Neural progenitor cell (in vitro differentiated cells): ENCODE measurements around the gene MOGAT1. TPM values are rescaled to one million over a fixed set of nuclear protein-coding genes. Genes with fewer than 3 reads are reported as not detected.

ENCODE experiments used
- DNase-seq: peaks from one replicate; pipeline ENCODE4 v3.0.0-alpha.2; 2016; ENCODE audit warnings: low spot score
- H2AFZ ChIP-seq: fragments of 200-600 bp; sonication (generic); replicated peaks from 2 replicates; pipeline ENCODE4 v1.6.1; 2016; ENCODE audit warnings: antibody characterized with exemption
- H3F3A ChIP-seq: fragments of 200-600 bp; sonication (generic); 2 replicates; pipeline ENCODE4 v1.6.1; 2016; ENCODE audit warnings: antibody characterized with exemption, low read depth
- H3K27ac ChIP-seq: fragments of 200-600 bp; sonication (generic); 2 replicates; pipeline ENCODE4 v1.5.1; 2016; ENCODE audit warnings: mild to moderate bottlenecking
- H3K27me3 ChIP-seq: fragments of 200-600 bp; sonication (generic); 2 replicates; pipeline ENCODE4 v1.6.1; 2016; ENCODE audit warnings: mild to moderate bottlenecking, moderate library complexity
- H3K36me3 ChIP-seq: fragments of 200-600 bp; sonication (generic); 2 replicates; pipeline ENCODE4 v1.5.1; 2016
- H3K4me1 ChIP-seq: fragments of 200-600 bp; sonication (generic); 2 replicates; pipeline ENCODE4 v1.6.1; 2016; ENCODE audit warnings: mixed run types
- H3K4me2 ChIP-seq: fragments of 200-600 bp; sonication (generic); 2 replicates; pipeline ENCODE4 v1.6.1; 2016
- H3K4me3 ChIP-seq: fragments of 200-600 bp; sonication (generic); 2 replicates; pipeline ENCODE4 v1.5.1; 2016
- H3K79me2 ChIP-seq: fragments of 200-600 bp; sonication (generic); 2 replicates; pipeline ENCODE4 v1.6.1; 2016; ENCODE audit warnings: low read depth
- H3K9ac ChIP-seq: fragments of 200-600 bp; sonication (generic); 2 replicates; pipeline ENCODE4 v1.6.1; 2016
- H3K9me3 ChIP-seq: fragments of 200-600 bp; sonication (generic); 2 replicates; pipeline ENCODE4 v1.5.1; 2016; ENCODE audit warnings: low read depth
- H4K20me1 ChIP-seq: fragments of 200-600 bp; sonication (generic); 2 replicates; pipeline ENCODE4 v1.6.1; 2016; ENCODE audit warnings: low read depth
- H3K27ac Mint-ChIP-seq: 3 replicates; pipeline ENCODE4 v1.8.0; 2021; ENCODE audit warnings: mixed read lengths
- H3K27me3 Mint-ChIP-seq: 2 replicates; pipeline ENCODE4 v1.8.0; 2022; ENCODE audit warnings: low read depth, mild to moderate bottlenecking, inconsistent platforms, moderate library complexity, mixed read lengths; ENCODE audit not compliant: insufficient read depth
- H3K36me3 Mint-ChIP-seq: 3 replicates; pipeline ENCODE4 v1.8.0; 2021; ENCODE audit warnings: mixed read lengths
- H3K4me1 Mint-ChIP-seq: 3 replicates; pipeline ENCODE4 v1.8.0; 2021; ENCODE audit warnings: mixed read lengths
- H3K4me3 Mint-ChIP-seq: 3 replicates; pipeline ENCODE4 v1.8.0; 2021; ENCODE audit warnings: mild to moderate bottlenecking, moderate library complexity, mixed read lengths
- H3K9me3 Mint-ChIP-seq: 3 replicates; pipeline ENCODE4 v1.8.0; 2020; ENCODE audit warnings: mixed read lengths
- CTCF ChIP-seq: fragments of 200-600 bp; sonication (generic); IDR thresholded peaks from 2 replicates; pipeline ENCODE4 v1.5.1; 2017; ENCODE audit warnings: antibody characterized with exemption, mild to moderate bottlenecking
- EZH2 ChIP-seq: fragments of 200-600 bp; sonication (generic); IDR thresholded peaks from 2 replicates; pipeline ENCODE4 v1.6.1; 2017; ENCODE audit warnings: antibody characterized with exemption, mild to moderate bottlenecking, moderate library complexity
- EZH2phosphoT487 ChIP-seq: fragments of 200-600 bp; sonication (generic); IDR thresholded peaks from 2 replicates; pipeline ENCODE4 v1.6.1; 2017; ENCODE audit warnings: antibody characterized with exemption
- total RNA-seq: library from RNA; depleted of rRNA; stranded (reverse); fragments of >200 nt; gene quantifications from 2 replicates; pipeline ENCODE4 v1.2.3, GENCODE V29; 2015; ENCODE audit warnings: low replicate concordance

Gene MOGAT1
- total RNA-seq, 1 donor from 2014 or later: 2.0 TPM

- peaks cover 8% of the 10 kb centered on the region for H3K4me1 ChIP-seq
- peaks cover 8% of the 10 kb centered on the region for H3F3A ChIP-seq
- no peak overlapping the region for H3K4me3 ChIP-seq
- Mint-ChIP-seq H3K36me3 (peaks cover 14% of the 10 kb centered on the region), H3K27ac (no peak overlapping the region), H3K9me3 (no peaks in the 10 kb centered on the region), H3K27me3 (no peaks in the 10 kb centered on the region), H3K4me3 (no peak overlapping the region), H3K4me1 (peaks cover 3% of the 10 kb centered on the region)
- H3K4me2 ChIP-seq: no peak overlapping the region
- H3K27ac ChIP-seq: no peak overlapping the region
- H3K36me3 ChIP-seq: peaks cover 8% of the 10 kb centered on the region
- no peaks in the 10 kb centered on the region for H3K9me3 ChIP-seq
- no peak for DNase-seq
- no peak overlapping the region for H2AFZ ChIP-seq
- no peaks in the 10 kb centered on the region for H3K27me3 ChIP-seq
- peaks cover 5% of the 10 kb centered on the region for H4K20me1 ChIP-seq
- H3K79me2 ChIP-seq: peaks cover 61% of the 10 kb centered on the region
- TF ChIP-seq CTCF (no peak), EZH2phosphoT487 (no peak)
- H3K9ac ChIP-seq: peak overlapping the region; percentile 10
Measured at GRCh38 chr2:222649801-222650200, 21.7 kb upstream of the MOGAT1 start.

GRCh38 chr2:222651718-222652418 lies 19.6 kb upstream of the MOGAT1 start:
- Histone ChIP-seq H2AFZ (no peak overlapping the region), H3K9ac (no peak overlapping the region), H3K27me3 (no peaks in the 10 kb centered on the region), H4K20me1 (peaks cover 11% of the 10 kb centered on the region), H3K27ac (no peak overlapping the region), H3K4me1 (peaks cover 8% of the 10 kb centered on the region), H3K4me3 (no peak overlapping the region), H3K9me3 (no peaks in the 10 kb centered on the region), H3K79me2 (peaks cover 78% of the 10 kb centered on the region), H3K4me2 (no peak overlapping the region), H3K36me3 (no peaks in the 10 kb centered on the region), H3F3A (peaks cover 5% of the 10 kb centered on the region)
- DNase-seq: no peak
- TF ChIP-seq EZH2 (no peak), CTCF (no peak), EZH2phosphoT487 (no peak)
- Mint-ChIP-seq H3K27ac (no peak overlapping the region), H3K4me1 (peaks cover 13% of the 10 kb centered on the region), H3K9me3 (no peaks in the 10 kb centered on the region), H3K36me3 (peaks cover 8% of the 10 kb centered on the region), H3K4me3 (no peak overlapping the region), H3K27me3 (no peaks in the 10 kb centered on the region)

- H2AFZ ChIP-seq: no peak overlapping the region
- no peak overlapping the region for H3K4me2 ChIP-seq
- Mint-ChIP-seq H3K27ac (no peak overlapping the region), H3K4me1 (peaks cover 18% of the 10 kb centered on the region), H3K27me3 (no peaks in the 10 kb centered on the region), H3K4me3 (no peak overlapping the region), H3K9me3 (no peaks in the 10 kb centered on the region), H3K36me3 (peaks cover 6% of the 10 kb centered on the region)
- no peak overlapping the region for H3K27ac ChIP-seq
- H3K27me3 ChIP-seq: no peaks in the 10 kb centered on the region
- peaks cover 11% of the 10 kb centered on the region for H4K20me1 ChIP-seq
- H3K79me2 ChIP-seq: peaks cover 84% of the 10 kb centered on the region
- H3K9me3 ChIP-seq: no peaks in the 10 kb centered on the region
- H3K4me3 ChIP-seq: no peak overlapping the region
- DNase-seq: no peak
- peaks cover 5% of the 10 kb centered on the region for H3F3A ChIP-seq
- no peaks in the 10 kb centered on the region for H3K36me3 ChIP-seq
- no peak for TF ChIP-seq EZH2phosphoT487
- H3K9ac ChIP-seq: no peak overlapping the region
- H3K4me1 ChIP-seq: peaks cover 8% of the 10 kb centered on the region
Measured at GRCh38 chr2:222652491-222653255, 18.8 kb upstream of the MOGAT1 start.

GRCh38 chr2:222653280-222653679 lies 18.2 kb upstream of the MOGAT1 start:
- H3K27ac Mint-ChIP-seq: no peak overlapping the region
- H3K4me3 Mint-ChIP-seq: no peak overlapping the region
- no peak overlapping the region for H2AFZ ChIP-seq
- H3K36me3 Mint-ChIP-seq: peaks cover 4% of the 10 kb centered on the region
- no peak for TF ChIP-seq EZH2
- TF ChIP-seq EZH2phosphoT487: no peak
- TF ChIP-seq CTCF: no peak
- no peaks in the 10 kb centered on the region for H3K27me3 ChIP-seq
- no peaks in the 10 kb centered on the region for H3K9me3 Mint-ChIP-seq
- peaks cover 11% of the 10 kb centered on the region for H4K20me1 ChIP-seq
- H3K4me3 ChIP-seq: no peak overlapping the region
- H3F3A ChIP-seq: peaks cover 5% of the 10 kb centered on the region
- H3K27me3 Mint-ChIP-seq: no peaks in the 10 kb centered on the region
- H3K4me1 ChIP-seq: peaks cover 8% of the 10 kb centered on the region
- peaks cover 18% of the 10 kb centered on the region for H3K4me1 Mint-ChIP-seq
- peaks cover 84% of the 10 kb centered on the region for H3K79me2 ChIP-seq
- H3K4me2 ChIP-seq: no peak overlapping the region
- no peaks in the 10 kb centered on the region for H3K36me3 ChIP-seq
- H3K9me3 ChIP-seq: no peaks in the 10 kb centered on the region
- no peak overlapping the region for H3K9ac ChIP-seq
- DNase-seq: no peak
- H3K27ac ChIP-seq: no peak overlapping the region
